Measurements from ENCODE around the gene LGMN. TPM values are rescaled to one million over a fixed set of nuclear protein-coding genes. Genes with fewer than 3 reads are reported as not detected.

Gene LGMN
- total and polyA plus RNA-seq, 2 of the 8 experiments (the other 6 are each of a cell fraction or from before 2014, with no cell fraction given): 57.4 to 83.4 TPM

DNA sequence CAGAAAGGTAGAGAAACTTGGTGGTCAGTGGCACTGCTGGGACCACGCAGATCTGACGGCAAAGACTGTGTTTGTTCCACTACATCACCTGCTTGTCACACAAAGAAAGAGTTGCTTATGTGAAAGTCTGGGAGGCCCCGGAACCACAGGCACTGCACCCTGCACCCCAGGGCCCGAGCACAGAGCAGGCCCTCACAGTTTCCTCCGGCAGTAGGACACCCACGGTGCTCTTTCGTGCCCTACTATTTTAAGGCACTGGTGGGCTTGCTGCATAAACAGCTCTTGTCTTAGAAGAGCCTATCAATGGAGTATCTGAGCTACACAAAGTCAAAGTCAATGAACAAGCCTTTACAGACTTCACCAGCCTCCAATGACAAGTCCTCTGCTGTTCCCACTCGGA is 8.0 kb downstream of the LGMN start:
- H3K9me3 ChIP-seq (ENCODE audit: insufficient read depth in 2 of 2, low read depth in 1 of 2, low read length in 1 of 2): no peaks in the 10 kb centered on the region
- 86% methylated on average over 8 of the region's 8 CpGs; no CpG with 5 or more reads in 1 of the 2 experiments for WGBS, 2 experiments (ENCODE audit: extremely low coverage in 1 of 2, insufficient coverage in 1 of 2, insufficient read length in 1 of 2, insufficient replicate concordance in 2 of 2, low coverage in 1 of 2, low lambda C conversion rate in 2 of 2, missing lambda C conversion rate in 1 of 2)
- peaks cover 0 to under 1% of the 10 kb centered on the region in 2 experiments for H4K20me1 ChIP-seq (replicated peaks in 1 of 2; ENCODE audit: control insufficient read depth in 1 of 2, insufficient read depth in 2 of 2, low read length in 2 of 2)
- no peaks in the 10 kb centered on the region for H3K36me3 ChIP-seq (ENCODE audit: control insufficient read depth in 2 of 4, insufficient read depth in 4 of 4, low read length in 3 of 4)
- H3K18ac ChIP-seq (ENCODE audit: extremely low read depth, low read length): no peak overlapping the region
- H4K5ac ChIP-seq (ENCODE audit: insufficient read length, low read depth, low read length): no peak overlapping the region
- no peak overlapping the region for H2BK120ac ChIP-seq (replicated peaks; ENCODE audit: low read depth, low read length)
- CTCF ChIA-PET (ENCODE audit: partially characterized antibody): interaction anchor here (0.7 to 1.9 kb wide), 4 partner anchors 8 to 52 kb away, joined by 3 to 9 read pairs (median 3); partner anchors contain the start of gene LGMN
- FAIRE-seq (no peak), DNase-seq (ENCODE audit: low read depth in 1 of 2, low spot score in 2 of 2) (no peak)
- no peak overlapping the region for H2BK5ac ChIP-seq (ENCODE audit: low read depth, low read length)
- H2BK15ac ChIP-seq (ENCODE audit: low read length): no peak overlapping the region
- H3K23me2 ChIP-seq (ENCODE audit: low read depth, low read length): no peaks in the 10 kb centered on the region
- H3K27me3 ChIP-seq (replicated peaks in 1 of 4; ENCODE audit: control insufficient read depth in 3 of 4, extremely low read depth in 1 of 4, insufficient read depth in 3 of 4, low read length in 3 of 4): no peaks in the 10 kb centered on the region
- H4K8ac ChIP-seq (ENCODE audit: extremely low read depth, insufficient read depth, low read length): no peak overlapping the region
- H3K4me2 ChIP-seq (ENCODE audit: insufficient read depth in 1 of 2, low read depth in 2 of 2, low read length in 2 of 2): no peak overlapping the region
- H3K14ac ChIP-seq (ENCODE audit: insufficient read length): no peak overlapping the region
- H3K4me1 ChIP-seq (replicated peaks in 1 of 4; ENCODE audit: control insufficient read depth in 3 of 4, insufficient read depth in 4 of 4, low read length in 3 of 4): no peaks in the 10 kb centered on the region
- peaks cover 0 to 19% of the 10 kb centered on the region in 2 experiments; a peak in 2 of 4 replicates for H3K79me2 ChIP-seq (ENCODE audit: control insufficient read depth in 1 of 2, insufficient read depth in 2 of 2, low read length in 2 of 2)
- no peak overlapping the region for H3K4ac ChIP-seq (replicated peaks; ENCODE audit: insufficient read length, low read depth, low read length)
- no peak overlapping the region for H4K91ac ChIP-seq (replicated peaks; ENCODE audit: insufficient read length, low read length)
- no peak overlapping the region for H3K4me3 ChIP-seq (ENCODE audit: extremely low read depth in 1 of 4, insufficient read depth in 2 of 4, low read depth in 3 of 4, low read length in 4 of 4)
- no peak overlapping the region for H2BK20ac ChIP-seq (ENCODE audit: low read length)
- POLR2A ChIA-PET (ENCODE audit: partially characterized antibody): interaction anchor here (0.9 kb wide), 1 partner anchor 8 kb away, joined by 3 read pairs; the partner anchor contains the start of gene LGMN
- H2AFZ ChIP-seq (ENCODE audit: low read length): no peak overlapping the region
- H3K27ac ChIP-seq (ENCODE audit: low read depth, low read length): no peak overlapping the region
- peaks cover 4% of the 10 kb centered on the region for H3K79me1 ChIP-seq (ENCODE audit: low read depth, low read length)
- H3K56ac ChIP-seq (replicated peaks; ENCODE audit: insufficient read length, low read depth, low read length): no peak overlapping the region
- H2AK5ac ChIP-seq (ENCODE audit: low read depth, low read length): no peak overlapping the region
- H3K23ac ChIP-seq (ENCODE audit: insufficient read length): no peak overlapping the region
- no peak overlapping the region for H2BK12ac ChIP-seq (ENCODE audit: low read depth, low read length)
- no peak overlapping the region for H3K9ac ChIP-seq (replicated peaks in 1 of 4; ENCODE audit: extremely low read depth in 1 of 4, low read depth in 3 of 4, low read length in 3 of 4)
- no peak for TF ChIP-seq HDAC2 (IDR thresholded peaks at IDR 0.05; ENCODE audit: borderline replicate concordance in 1 of 2, low read depth in 2 of 2, low read length in 2 of 2)
- TF ChIP-seq RBBP5 (IDR thresholded peaks at IDR 0.05; ENCODE audit: borderline replicate concordance, low read depth, low read length): no peak
- TF ChIP-seq, protein P1, sequence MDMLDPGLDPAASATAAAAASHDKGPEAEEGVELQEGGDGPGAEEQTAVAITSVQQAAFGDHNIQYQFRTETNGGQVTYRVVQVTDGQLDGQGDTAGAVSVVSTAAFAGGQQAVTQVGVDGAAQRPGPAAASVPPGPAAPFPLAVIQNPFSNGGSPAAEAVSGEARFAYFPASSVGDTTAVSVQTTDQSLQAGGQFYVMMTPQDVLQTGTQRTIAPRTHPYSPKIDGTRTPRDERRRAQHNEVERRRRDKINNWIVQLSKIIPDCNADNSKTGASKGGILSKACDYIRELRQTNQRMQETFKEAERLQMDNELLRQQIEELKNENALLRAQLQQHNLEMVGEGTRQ (IDR thresholded peaks at IDR 0.05; ENCODE audit: low read length): no peak
- TF ChIP-seq EZH2 (IDR thresholded peaks at IDR 0.05; ENCODE audit: low read depth, low read length, severe bottlenecking): no peak
- no peak for TF ChIP-seq EGR1 (IDR thresholded peaks at IDR 0.05; ENCODE audit: borderline replicate concordance, low read depth, low read length)
- TF ChIP-seq GABPA (IDR thresholded peaks at IDR 0.05; ENCODE audit: borderline replicate concordance, insufficient read depth, low read length): no peak
- TF ChIP-seq BACH1 (IDR thresholded peaks at IDR 0.05; ENCODE audit: low read length): no peak
- no peak for TF ChIP-seq SAP30 (IDR thresholded peaks at IDR 0.05; ENCODE audit: insufficient read depth, insufficient replicate concordance, low read length)
- no peak for TF ChIP-seq CEBPB (IDR thresholded peaks at IDR 0.05; ENCODE audit: low read depth, low read length)
- TF ChIP-seq TCF12 (IDR thresholded peaks at IDR 0.05; ENCODE audit: low read depth, low read length): no peak
- no peak for TF ChIP-seq POLR2A (IDR thresholded peaks at IDR 0.05; ENCODE audit: control extremely low read depth in 1 of 2, low read depth in 2 of 2, low read length in 2 of 2)
- TF ChIP-seq GTF2F1 (IDR thresholded peaks at IDR 0.05; ENCODE audit: borderline replicate concordance, low read depth, low read length): no peak
- no peak for TF ChIP-seq BRCA1 (IDR thresholded peaks at IDR 0.05; ENCODE audit: low read depth, low read length)

All from H1 (cell line).